Stimulated activated CD4-positive, alpha-beta T cell treated with anti-CD3 and anti-CD28 coated beads, TNF-alpha, amount 100 ng/mL, for 24 hours (primary cell): Measurements from ENCODE around the gene LRRC45.

Experiments
- DNase-seq, 3 experiments: peaks; one replicate each; pipeline ENCODE4 v3.0.0-alpha.2; 2020; ENCODE audit warnings: low read depth in 3 of 3

LRRC45 gene

GRCh38 chr17:82007495-82008257 is 15.4 kb upstream of the LRRC45 start:
- no peak for DNase-seq

GRCh38 chr17:82008258-82008940 is 14.7 kb upstream of the LRRC45 start:
- DNase-seq, result no peak

- DNase-seq, result no peak
Measured at GRCh38 chr17:82008941-82009405, 14.1 kb upstream of the LRRC45 start.

GRCh38 chr17:82009413-82009812 is 13.7 kb upstream of the LRRC45 start:
- no peak for DNase-seq

GRCh38 chr17:82010575-82011525 is 12.3 kb upstream of the LRRC45 start:
- no peak for DNase-seq

GRCh38 chr17:82011617-82012187 is 11.4 kb upstream of the LRRC45 start:
- no peak for DNase-seq

GRCh38 chr17:82012261-82012639 is 10.9 kb upstream of the LRRC45 start:
- DNase-seq, result no peak

GRCh38 chr17:82012640-82013295 is 10.3 kb upstream of the LRRC45 start:
- no peak for DNase-seq

GRCh38 chr17:82013341-82013740 is 9.8 kb upstream of the LRRC45 start:
- DNase-seq, result no peak

GRCh38 chr17:82013772-82014321 is 9.3 kb upstream of the LRRC45 start:
- no peak for DNase-seq

GRCh38 chr17:82014432-82014831 is 8.7 kb upstream of the LRRC45 start:
- DNase-seq, result no peak

GRCh38 chr17:82014971-82015310 is 8.2 kb upstream of the LRRC45 start:
- DNase-seq, result no peak

- DNase-seq, result no peak
Measured at GRCh38 chr17:82015311-82015971, 7.7 kb upstream of the LRRC45 start.

GRCh38 chr17:82016061-82016874 is 6.8 kb upstream of the LRRC45 start:
- DNase-seq, result no peak

- DNase-seq, result no peak
Measured at GRCh38 chr17:82016875-82017459, 6.1 kb upstream of the LRRC45 start.

- no peak for DNase-seq
Measured at GRCh38 chr17:82017612-82018151, 5.4 kb upstream of the LRRC45 start.

- DNase-seq, result no peak
Measured at GRCh38 chr17:82018152-82018988, 4.7 kb upstream of the LRRC45 start.
